GM21717 (cell line): ENCODE results near the gene ARID1B.

ENCODE experiments used
- ATAC-seq: cut with Tn5 transposase; IDR thresholded peaks from one replicate; pipeline ENCODE4 v1.9.1; 2021; ENCODE audit warnings: mild to moderate bottlenecking, moderate library complexity; ENCODE audit not compliant: unreplicated experiment

The ARID1B gene

GRCh38 chr6:157013649-157014304 lies 236.6 kb downstream of the ARID1B start:
- ATAC-seq: no peak

GRCh38 chr6:157014871-157015270 lies 237.7 kb downstream of the ARID1B start:
- ATAC-seq: no peak

GRCh38 chr6:157017022-157017421 lies 239.8 kb downstream of the ARID1B start:
- no peak for ATAC-seq

- ATAC-seq: no peak
These were observed 240.7 kb downstream of the ARID1B start for GRCh38 chr6:157017861-157018260.

GRCh38 chr6:157019115-157019641 lies 242.0 kb downstream of the ARID1B start:
- ATAC-seq: no peak

- ATAC-seq: no peak
These were observed 242.6 kb downstream of the ARID1B start for GRCh38 chr6:157019733-157020132.

- no peak for ATAC-seq
These were observed 243.2 kb downstream of the ARID1B start for GRCh38 chr6:157020398-157020797.

GRCh38 chr6:157020881-157021343 lies 243.7 kb downstream of the ARID1B start:
- peak; percentile 46 for ATAC-seq

- ATAC-seq: peak; percentile 73
These were observed 244.3 kb downstream of the ARID1B start for GRCh38 chr6:157021344-157021992.

- peak; percentile 51 for ATAC-seq
These were observed 245.0 kb downstream of the ARID1B start for GRCh38 chr6:157021993-157022740.

GRCh38 chr6:157023958-157024357 lies 246.8 kb downstream of the ARID1B start:
- no peak for ATAC-seq

GRCh38 chr6:157024745-157025144 lies 247.6 kb downstream of the ARID1B start:
- no peak for ATAC-seq

GRCh38 chr6:157025437-157025836 lies 248.3 kb downstream of the ARID1B start:
- ATAC-seq: no peak

- ATAC-seq: peak; percentile 58
These were observed 253.0 kb downstream of the ARID1B start for GRCh38 chr6:157029980-157030690.

GRCh38 chr6:157030755-157031154 lies 253.6 kb downstream of the ARID1B start:
- ATAC-seq: no peak

GRCh38 chr6:157032923-157033322 lies 255.7 kb downstream of the ARID1B start:
- no peak for ATAC-seq

- ATAC-seq: no peak
These were observed 256.4 kb downstream of the ARID1B start for GRCh38 chr6:157033428-157034140.

- no peak for ATAC-seq
These were observed 257.5 kb downstream of the ARID1B start for GRCh38 chr6:157034436-157035230.

GRCh38 chr6:157035546-157035945 lies 258.4 kb downstream of the ARID1B start:
- no peak for ATAC-seq
